A673 (cell line): Measurements from ENCODE around the gene LRRC18. TPM values are rescaled to one million over a fixed set of nuclear protein-coding genes. Genes with fewer than 3 reads are reported as not detected.

Experiments
- BruUV-seq: library from RNA; stranded (reverse); fragments of 400-500 nt; replicated peaks from 2 replicates; lab custom pipeline; 2021; lab: Mats Ljungman, UMichigan
- CTCF ChIA-PET: fragments of 300-600 bp; sonication (Branson Sonifier 250); formaldehyde crosslinking; loops from one replicate; lab custom pipeline; 2022; ENCODE audit warnings: antibody characterized with exemption; lab: Charles Lee
- POLR2A ChIA-PET: fragments of 300-600 bp; sonication (Branson Sonifier 250); formaldehyde crosslinking; loops from one replicate; lab custom pipeline; 2022; ENCODE audit warnings: antibody characterized with exemption; ENCODE audit not compliant: low non-redundant PET; lab: Charles Lee
- DNase-seq: peaks from one replicate; pipeline ENCODE4 v3.0.0-alpha.2; 2015; ENCODE audit warnings: low spot score
- H3K27ac ChIP-seq: fragments of 200-600 bp; sonication (generic); 2 replicates; pipeline ENCODE4 v1.5.1; 2016; ENCODE audit warnings: mixed run types, low read depth, mild to moderate bottlenecking, mixed read lengths, antibody characterized with exemption, low read length; ENCODE audit not compliant: poor library complexity, severe bottlenecking
- H3K27me3 ChIP-seq: fragments of 200-600 bp; sonication (generic); replicated peaks from 2 replicates; pipeline ENCODE4 v1.6.1; 2017; ENCODE audit warnings: mixed run types, low read depth, mild to moderate bottlenecking, mixed read lengths, antibody characterized with exemption, low read length; ENCODE audit not compliant: insufficient read depth, poor library complexity
- H3K36me3 ChIP-seq: fragments of 200-600 bp; sonication (generic); 2 replicates; pipeline ENCODE4 v1.6.1; 2016; ENCODE audit warnings: mixed run types, mild to moderate bottlenecking, mixed read lengths, antibody characterized with exemption, low read length; ENCODE audit not compliant: insufficient read depth, poor library complexity, severe bottlenecking
- H3K4me1 ChIP-seq: fragments of 200-600 bp; sonication (generic); 2 replicates; pipeline ENCODE4 v1.6.1; 2017; ENCODE audit warnings: mixed run types, mild to moderate bottlenecking, mixed read lengths, antibody characterized with exemption, low read length; ENCODE audit not compliant: insufficient read depth, poor library complexity, severe bottlenecking
- H3K4me3 ChIP-seq: fragments of 200-600 bp; sonication (generic); 2 replicates; pipeline ENCODE4 v1.5.1; 2016; ENCODE audit warnings: low read depth, mixed run types, mild to moderate bottlenecking, mixed read lengths, low read length; ENCODE audit not compliant: poor library complexity, severe bottlenecking
- H3K9me3 ChIP-seq: fragments of 200-600 bp; sonication (generic); 2 replicates; pipeline ENCODE4 v1.6.1; 2016; ENCODE audit warnings: mixed run types, low read depth, mild to moderate bottlenecking, mixed read lengths, antibody characterized with exemption, low read length; ENCODE audit not compliant: poor library complexity, severe bottlenecking
- EZH2 ChIP-seq: fragments of 200-600 bp; sonication (generic); IDR thresholded peaks from 2 replicates; pipeline ENCODE4 v1.6.1; 2017; ENCODE audit warnings: borderline replicate concordance, low read depth, mild to moderate bottlenecking, mixed read lengths, antibody characterized with exemption, low read length; ENCODE audit not compliant: poor library complexity, severe bottlenecking
- intact Hi-C: fragments of 100-400 bp; cut with micrococcal nuclease; formaldehyde crosslinking; loops from one replicate; pipeline ENCODE4 v1.10.0; 2022; ENCODE audit not compliant: unreplicated experiment
- total RNA-seq: library from RNA; stranded (reverse); gene quantifications from 2 replicates; pipeline ENCODE4 v1.2.3, GENCODE V29; 2021
- TF ChIP-seq, protein P1 (sequence below): fragments of 300-800, 200-600 bp; sonication (generic); conservative IDR thresholded peaks from 2 replicates; pipeline ENCODE4 v1.5.1; 2017; ENCODE audit warnings: low read depth, mild to moderate bottlenecking, antibody characterized with exemption, low read length, moderate library complexity, mixed read lengths

LRRC18 gene
- total RNA-seq, 1 experiment from 2014 or later, result not detected

DNA sequence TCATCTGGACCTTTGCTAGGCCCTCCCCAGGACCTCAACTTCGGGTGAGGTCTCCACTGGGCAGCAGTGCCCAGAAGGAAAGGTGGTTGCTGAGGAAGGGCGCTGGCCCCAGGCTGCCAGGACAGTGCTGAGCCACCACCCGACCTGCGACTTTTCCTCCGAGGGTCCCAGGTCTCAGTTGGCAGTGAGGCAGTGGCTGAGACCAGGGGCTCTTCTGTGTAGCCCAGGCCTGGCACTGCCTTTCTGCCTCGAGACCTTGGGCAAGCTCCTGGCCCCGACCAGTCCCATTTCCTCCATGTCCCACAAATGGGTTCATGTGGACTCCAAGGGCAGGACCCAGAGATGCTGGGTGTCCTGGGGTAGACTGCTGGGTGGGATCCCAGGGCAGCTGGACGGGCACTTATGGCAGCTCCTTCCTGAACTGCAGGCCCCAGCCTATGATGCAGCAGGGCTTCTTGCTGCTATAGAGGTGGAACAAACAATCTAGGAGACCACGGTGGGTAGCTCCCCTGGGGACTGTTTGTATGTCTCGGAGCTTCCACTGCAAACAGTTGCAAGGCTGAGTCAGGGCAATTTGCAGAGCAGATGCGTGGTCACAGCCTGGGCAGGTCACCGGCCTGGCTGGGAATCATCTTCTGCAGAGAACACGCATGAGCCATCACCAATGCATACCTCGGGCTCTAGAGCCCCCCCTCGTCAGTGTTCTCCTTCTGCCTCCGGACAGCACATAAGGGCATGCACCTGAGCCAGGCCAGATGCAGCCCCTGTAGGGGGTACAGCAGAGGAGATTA is 17.9 kb upstream of the LRRC18 start:
- Histone ChIP-seq H3K9me3 (no peaks in the 10 kb centered on the region), H3K4me1 (no peaks in the 10 kb centered on the region), H3K36me3 (no peaks in the 10 kb centered on the region), H3K27ac (no peak overlapping the region), H3K27me3 (no peaks in the 10 kb centered on the region), H3K4me3 (no peak overlapping the region)
- CTCF ChIA-PET, result no interaction called here
- POLR2A ChIA-PET, result no interaction called here
- no peak for TF ChIP-seq EZH2
- TF ChIP-seq, protein P1, sequence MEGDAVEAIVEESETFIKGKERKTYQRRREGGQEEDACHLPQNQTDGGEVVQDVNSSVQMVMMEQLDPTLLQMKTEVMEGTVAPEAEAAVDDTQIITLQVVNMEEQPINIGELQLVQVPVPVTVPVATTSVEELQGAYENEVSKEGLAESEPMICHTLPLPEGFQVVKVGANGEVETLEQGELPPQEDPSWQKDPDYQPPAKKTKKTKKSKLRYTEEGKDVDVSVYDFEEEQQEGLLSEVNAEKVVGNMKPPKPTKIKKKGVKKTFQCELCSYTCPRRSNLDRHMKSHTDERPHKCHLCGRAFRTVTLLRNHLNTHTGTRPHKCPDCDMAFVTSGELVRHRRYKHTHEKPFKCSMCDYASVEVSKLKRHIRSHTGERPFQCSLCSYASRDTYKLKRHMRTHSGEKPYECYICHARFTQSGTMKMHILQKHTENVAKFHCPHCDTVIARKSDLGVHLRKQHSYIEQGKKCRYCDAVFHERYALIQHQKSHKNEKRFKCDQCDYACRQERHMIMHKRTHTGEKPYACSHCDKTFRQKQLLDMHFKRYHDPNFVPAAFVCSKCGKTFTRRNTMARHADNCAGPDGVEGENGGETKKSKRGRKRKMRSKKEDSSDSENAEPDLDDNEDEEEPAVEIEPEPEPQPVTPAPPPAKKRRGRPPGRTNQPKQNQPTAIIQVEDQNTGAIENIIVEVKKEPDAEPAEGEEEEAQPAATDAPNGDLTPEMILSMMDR, result no peak
- no TSS peak for BruUV-seq
- intact Hi-C loops, result no loop called here
- DNase-seq, result no peak

DNA sequence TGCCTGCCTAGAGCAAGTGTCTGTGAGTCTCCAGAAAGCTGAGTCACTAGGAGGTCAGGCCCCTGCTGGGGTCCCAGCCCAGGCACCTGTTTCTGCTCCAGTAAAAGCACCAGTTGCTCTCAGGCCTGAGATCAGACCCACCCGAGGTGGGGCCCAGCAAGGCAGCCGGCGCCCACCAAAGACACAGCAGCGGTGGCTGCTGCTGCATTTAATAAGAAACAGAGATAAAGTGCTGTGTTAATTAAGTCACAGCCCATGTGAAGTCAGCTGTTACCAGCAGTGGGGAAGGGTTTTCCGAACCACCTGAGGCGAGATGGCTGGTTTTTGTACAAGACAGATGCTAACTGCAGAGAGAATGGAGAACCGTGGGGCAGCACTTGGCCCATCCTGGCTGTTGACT is 12.1 kb upstream of the LRRC18 start:
- Histone ChIP-seq H3K4me1 (no peaks in the 10 kb centered on the region), H3K4me3 (no peak overlapping the region), H3K9me3 (no peaks in the 10 kb centered on the region), H3K27me3 (no peaks in the 10 kb centered on the region), H3K36me3 (no peaks in the 10 kb centered on the region), H3K27ac (no peak overlapping the region)
- intact Hi-C loops, result no loop called here
- POLR2A ChIA-PET, result no interaction called here
- no peak for TF ChIP-seq EZH2
- TF ChIP-seq, protein P1, result no peak
- CTCF ChIA-PET, result no interaction called here
- DNase-seq, result no peak
- no TSS peak for BruUV-seq

DNA sequence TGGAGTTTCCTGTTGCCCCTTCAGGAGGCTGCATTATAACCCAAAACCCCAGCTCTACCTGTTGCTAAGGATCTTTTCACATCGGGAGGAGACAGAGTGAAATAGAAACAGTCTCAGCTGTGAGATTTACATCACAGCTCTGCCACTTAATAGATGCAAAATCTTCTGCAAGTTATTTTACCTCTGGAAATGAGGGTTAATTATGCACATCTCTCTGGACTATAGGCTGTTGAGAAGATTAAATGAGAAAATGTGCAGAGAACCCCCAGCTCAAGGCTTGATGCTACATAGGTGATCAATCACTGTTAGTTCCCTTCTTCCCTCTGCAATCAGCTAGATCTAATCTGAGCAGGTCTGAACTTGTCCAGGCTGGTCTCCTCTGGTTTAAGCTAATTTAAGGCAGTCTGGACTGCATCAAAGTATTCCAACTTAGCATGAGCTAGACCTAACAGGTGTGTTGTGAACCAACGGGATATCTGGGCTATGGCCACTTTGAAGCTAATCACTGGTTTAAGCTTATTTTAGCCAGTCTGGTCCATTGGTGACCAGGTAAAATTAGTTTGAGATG is 8.9 kb upstream of the LRRC18 start:
- peaks cover 6% of the 10 kb centered on the region for H3K27me3 ChIP-seq
- no peak for TF ChIP-seq EZH2
- TF ChIP-seq, protein P1, result no peak
- DNase-seq, result no peak
- ChIA-PET POLR2A (no interaction called here), CTCF (no interaction called here)
- no TSS peak for BruUV-seq
- no peak overlapping the region for H3K27ac ChIP-seq
- intact Hi-C loops, result no loop called here
- no peaks in the 10 kb centered on the region for H3K36me3 ChIP-seq
- no peaks in the 10 kb centered on the region for H3K4me1 ChIP-seq
- no peak overlapping the region for H3K4me3 ChIP-seq
- no peaks in the 10 kb centered on the region for H3K9me3 ChIP-seq
